NCI-H748 (cell line): ENCODE results near the gene PEX3.
A peak's percentile ranks its signal among the peaks of the same experiment; 100 is the strongest.

ENCODE experiments used
- DNase-seq: peaks from one replicate; lab custom pipeline; 2025; ENCODE audit not compliant: unreplicated experiment; lab: John Stamatoyannopoulos, UW

PEX3 gene

DNA sequence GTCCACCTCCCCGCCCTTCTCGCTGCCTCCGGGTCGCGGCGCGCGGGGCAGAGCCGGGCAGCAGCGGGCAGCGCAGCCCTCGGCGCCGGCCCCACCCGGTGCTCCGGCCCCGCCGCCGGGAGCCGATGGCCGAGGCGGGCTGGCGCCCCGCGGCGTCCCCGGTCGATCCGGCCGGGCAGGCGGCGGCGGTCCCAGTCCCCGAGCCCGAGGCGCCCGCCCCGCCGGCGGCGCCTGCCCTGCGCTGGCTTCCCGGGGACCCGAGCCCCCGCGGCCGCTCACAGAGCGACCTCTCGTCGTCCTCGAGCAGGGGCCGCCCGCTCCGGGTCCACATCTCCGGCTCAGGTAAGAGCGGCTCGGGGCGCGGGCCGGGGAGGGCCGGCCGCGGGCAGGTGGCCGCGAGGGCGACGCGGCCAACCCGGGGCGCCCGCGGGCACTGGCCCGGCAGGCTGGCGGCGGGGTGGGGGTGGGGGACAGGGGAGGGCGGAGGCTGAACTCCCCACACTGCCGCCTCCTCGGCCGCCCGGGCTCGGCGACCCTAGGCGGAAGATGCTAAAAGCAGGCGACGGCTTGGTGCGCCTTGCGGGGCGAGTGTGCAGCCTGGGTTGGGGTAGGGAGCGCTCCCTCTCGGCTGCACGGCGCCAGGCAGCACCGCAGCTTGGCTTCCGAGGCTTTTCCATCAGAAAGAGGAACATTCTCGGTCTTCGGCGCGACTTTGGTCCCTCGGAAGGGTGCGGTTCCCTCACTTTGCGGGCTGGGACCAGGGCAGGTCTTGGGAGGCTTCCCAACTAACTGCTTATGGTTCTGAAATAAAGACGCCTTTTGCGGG lies 86.5 kb downstream of the PEX3 start:
- peak; percentile 64 for DNase-seq

- DNase-seq: no peak
Measured at GRCh38 chr6:143538374-143538773, 87.8 kb downstream of the PEX3 start.

DNA sequence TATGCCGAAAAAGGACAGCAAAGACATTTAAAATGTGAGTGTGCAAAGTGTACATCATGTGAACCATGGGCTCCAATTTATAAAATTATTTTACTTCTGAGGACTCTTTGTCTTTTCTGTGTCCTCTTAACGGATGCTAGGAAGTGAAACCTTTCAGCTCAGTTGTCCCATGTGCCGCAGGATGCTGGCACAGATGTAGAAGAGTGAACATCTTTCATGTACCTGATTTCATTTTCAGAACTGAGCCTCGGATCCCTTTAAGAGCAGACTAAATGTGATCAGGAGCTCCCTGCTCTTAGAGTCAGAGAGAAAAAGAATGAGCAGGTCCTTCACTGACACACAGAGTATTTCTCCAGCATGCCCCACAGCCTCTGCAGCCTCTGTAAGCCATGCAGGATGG lies 88.5 kb downstream of the PEX3 start:
- DNase-seq: no peak

GRCh38 chr6:143539734-143540133 lies 89.1 kb downstream of the PEX3 start:
- DNase-seq: no peak

DNA sequence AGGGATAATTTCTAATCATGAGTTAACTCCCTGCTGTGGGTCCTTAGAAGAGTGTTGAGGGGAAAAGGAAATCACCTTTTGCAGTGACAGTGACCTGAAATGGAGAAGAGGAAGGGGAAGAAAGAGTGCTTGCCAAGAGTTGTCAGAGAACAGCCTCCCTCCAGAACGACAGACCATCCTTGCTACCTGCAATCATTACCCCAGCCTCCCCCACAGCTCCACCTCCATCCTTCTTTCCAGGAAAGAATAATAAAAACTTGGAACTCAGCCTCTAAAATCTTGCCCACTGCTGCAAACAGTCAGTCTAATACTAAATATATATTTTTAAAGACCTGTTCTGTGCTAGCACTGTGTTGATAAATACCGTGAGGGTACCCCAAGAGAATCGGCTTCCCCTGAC lies 89.6 kb downstream of the PEX3 start:
- DNase-seq: no peak
